LHCN-M2 (cell line): ENCODE data around the gene MED25. TPM values are rescaled to one million over a fixed set of nuclear protein-coding genes. Genes with fewer than 3 reads are reported as not detected.

ENCODE experiments used
- DNase-seq: peaks from one replicate; pipeline ENCODE4 v3.0.0-alpha.2; 2012; ENCODE audit warnings: low read depth
- total RNA-seq: library from RNA; depleted of rRNA; stranded (reverse); fragments of >200 nt; gene quantifications from 2 replicates; pipeline ENCODE4 v1.2.3, GENCODE V29; 2014

Gene MED25
- total RNA-seq, 1 experiment from 2014 or later, result 23.1 TPM

DNA sequence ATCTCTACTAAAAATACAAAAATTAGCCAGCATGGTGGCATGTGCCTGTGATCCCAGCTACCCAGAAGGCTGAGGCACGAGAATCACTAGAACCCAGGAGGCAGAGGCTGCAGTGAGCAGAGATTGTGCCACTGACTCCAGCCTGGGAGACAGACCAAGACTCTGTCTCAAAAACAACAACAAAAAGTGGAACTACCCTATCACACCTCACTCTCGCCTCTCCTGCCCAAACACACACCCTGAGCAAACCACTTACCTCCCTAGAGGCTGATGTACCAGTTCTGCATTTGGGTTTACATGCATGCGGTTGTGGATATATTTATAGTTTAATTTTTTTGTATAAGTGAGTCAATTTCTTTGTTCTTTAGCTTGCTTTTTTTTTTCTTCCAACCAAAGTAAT, 25.2 kb downstream of the MED25 start:
- DNase-seq, result no peak

DNA sequence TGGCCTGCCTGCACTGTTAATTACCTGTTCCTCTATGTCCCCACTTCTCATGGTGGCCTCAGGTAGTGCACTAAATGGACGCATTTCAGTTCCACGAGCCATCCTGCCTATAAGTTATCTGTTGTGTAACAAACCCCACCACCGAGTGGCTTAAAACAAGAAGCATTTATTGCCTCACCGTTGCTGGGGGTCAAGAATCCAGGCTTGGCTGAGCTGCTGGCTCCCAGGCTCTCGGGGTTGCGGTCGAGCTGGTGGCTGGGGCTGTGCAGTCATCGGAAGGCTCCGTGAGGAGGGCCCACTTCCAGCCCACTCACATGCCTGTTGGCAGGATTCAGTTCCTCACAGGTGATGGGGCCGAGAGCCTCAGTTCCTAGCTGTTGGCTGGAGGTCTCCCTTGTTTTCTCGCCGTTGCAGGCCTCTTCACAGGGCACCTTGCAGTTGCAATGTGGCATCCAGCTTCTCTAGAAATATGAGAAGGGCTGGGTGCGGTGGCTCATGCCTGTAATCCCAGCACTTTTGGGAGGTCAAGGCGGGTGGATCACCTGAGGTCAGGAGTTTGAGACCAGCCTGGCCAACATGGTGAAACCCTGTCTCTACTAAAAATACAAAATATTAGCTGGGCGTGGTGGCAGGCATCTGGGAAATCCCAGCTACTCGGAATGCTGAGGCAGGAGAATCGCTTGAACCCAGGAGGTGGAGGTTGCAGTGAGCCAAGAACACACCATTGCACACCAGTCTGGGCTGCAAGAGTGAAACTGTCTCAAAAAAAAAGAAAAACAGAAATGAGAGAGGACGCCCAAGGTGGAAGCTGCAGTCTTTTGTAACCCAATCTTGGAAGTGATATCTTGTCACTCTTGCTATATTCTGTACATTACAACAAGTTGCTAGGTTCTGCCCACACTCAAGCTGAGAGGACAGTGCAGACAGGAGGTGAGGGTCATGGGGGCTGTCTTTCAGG, 26.3 kb downstream of the MED25 start:
- no peak for DNase-seq

- DNase-seq, result no peak
These were observed 27.3 kb downstream of the MED25 start for GRCh38 chr19:49845414-49845813.

DNA sequence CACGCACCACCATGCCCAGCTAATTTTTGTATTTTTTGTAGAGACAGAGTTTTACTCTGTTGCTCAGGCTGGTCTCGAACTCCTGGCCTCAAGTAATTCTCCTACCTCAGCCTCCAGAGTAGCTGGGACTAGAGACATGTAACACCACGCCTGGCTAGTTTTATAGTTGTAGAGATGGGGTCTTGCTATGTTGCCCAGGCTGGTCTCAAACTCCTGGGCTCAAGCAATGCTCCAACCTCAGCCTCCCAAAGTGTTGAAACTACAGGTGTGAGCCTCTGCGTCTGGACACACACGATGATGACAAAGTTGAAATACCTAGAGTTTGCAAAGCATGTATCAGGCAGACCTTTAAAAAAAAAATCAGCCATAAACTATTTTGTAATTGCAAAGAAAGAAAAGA, 28.3 kb downstream of the MED25 start:
- no peak for DNase-seq

GRCh38 chr19:49847731-49848696, 29.9 kb downstream of the MED25 start:
- peak; percentile 91 for DNase-seq

GRCh38 chr19:49848938-49849337, 30.8 kb downstream of the MED25 start:
- DNase-seq, result no peak

DNA sequence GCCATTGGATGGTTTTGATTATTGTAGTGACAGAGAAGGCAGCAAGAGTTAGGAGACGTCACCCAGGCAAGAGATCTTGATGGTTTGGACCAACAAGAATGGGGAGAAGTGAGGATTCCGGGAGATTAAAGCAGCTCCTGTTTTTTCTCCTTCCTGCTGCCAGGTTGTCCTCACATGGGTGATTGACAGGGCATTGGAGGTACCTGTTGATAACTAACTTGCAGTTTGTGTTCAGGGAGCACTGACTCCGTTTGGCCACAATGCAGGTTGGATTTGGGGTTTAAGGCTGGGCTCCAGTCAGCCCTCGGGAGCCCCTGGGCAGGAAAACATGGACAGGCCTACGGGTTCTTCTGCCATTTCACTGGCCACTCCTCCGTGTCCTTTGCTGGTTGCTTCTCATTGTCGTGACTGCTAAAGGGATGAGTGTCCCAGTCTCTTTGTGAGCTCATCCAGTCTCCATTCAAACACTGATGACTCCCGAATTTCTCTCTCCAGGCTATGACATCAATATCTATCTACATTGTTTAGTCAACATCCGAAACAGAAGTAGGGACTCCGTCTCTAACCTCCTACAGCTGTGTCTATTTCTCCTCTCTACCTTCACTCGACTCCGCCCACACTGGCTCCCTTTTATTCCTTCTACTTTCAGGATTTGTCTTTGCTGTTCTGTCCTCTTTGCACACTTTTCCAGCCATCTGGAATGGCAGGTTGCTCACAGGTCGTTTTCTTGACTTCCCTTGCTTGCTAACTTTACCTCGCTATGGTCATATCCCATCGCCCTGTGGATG, 31.5 kb downstream of the MED25 start:
- DNase-seq, result no peak

DNA sequence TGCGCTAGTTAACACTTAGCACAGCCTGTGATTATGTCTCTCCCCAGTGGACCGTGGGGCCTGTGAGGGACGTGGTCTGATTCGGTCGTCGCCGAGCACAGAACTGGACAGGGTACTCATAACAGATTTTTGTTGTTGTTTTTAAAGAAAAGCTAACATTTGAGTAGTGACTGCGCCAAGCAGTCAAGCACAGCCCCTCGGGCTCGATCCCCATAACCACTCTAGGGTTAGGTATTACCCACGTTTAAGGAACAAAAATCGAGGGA, 32.1 kb downstream of the MED25 start:
- DNase-seq, result no peak

- peak; percentile 86 for DNase-seq
These were observed 32.6 kb downstream of the MED25 start, which contains the start of gene PTOV1 for GRCh38 chr19:49850487-49851342. TSS of gene PTOV1 (plus strand) at chr19:49851159.

DNA sequence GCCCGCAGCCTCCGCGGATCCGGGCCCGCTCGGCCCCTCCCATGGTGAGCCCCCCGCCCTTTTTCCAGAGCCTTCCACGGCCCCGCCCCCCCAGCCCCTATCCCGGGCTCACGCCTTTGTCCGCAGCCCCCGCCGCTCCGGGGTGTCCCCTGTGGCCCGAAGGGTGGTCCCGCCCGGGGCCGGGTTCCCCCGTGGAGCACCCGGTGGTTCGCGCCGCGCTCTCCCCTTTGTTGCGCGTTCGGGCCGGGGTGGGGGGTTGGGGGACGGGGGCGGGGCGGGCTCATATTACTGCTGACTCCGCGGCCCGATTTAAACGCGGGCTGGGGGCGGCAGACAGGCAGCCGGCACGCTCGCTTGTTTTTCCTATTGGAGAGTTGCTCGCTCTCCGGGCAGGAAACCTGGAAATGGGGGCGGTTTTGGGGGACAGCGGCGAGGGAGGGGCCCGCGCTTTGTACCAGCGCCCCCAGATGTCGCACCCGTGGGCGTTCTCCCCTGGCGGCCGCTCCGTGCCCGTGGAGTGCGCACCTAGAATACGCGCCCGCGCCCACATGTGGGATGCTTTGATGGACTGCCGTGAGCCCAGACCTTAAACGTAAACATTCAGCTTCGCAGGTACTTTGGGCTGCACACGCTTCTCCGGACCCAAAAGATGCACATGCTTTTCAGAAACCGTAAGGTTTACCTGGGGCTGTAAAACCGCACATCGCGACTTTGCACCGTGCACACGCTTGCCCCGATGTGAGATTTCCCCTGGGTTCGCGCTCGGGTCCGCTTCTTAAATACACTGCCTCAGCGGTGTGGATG, 33.6 kb downstream of the MED25 start:
- no peak for DNase-seq

GRCh38 chr19:49852631-49853126, 34.6 kb downstream of the MED25 start:
- no peak for DNase-seq

- DNase-seq, result no peak
These were observed 35.8 kb downstream of the MED25 start for GRCh38 chr19:49853852-49854377.

GRCh38 chr19:49854378-49855263, 36.5 kb downstream of the MED25 start:
- no peak for DNase-seq

DNA sequence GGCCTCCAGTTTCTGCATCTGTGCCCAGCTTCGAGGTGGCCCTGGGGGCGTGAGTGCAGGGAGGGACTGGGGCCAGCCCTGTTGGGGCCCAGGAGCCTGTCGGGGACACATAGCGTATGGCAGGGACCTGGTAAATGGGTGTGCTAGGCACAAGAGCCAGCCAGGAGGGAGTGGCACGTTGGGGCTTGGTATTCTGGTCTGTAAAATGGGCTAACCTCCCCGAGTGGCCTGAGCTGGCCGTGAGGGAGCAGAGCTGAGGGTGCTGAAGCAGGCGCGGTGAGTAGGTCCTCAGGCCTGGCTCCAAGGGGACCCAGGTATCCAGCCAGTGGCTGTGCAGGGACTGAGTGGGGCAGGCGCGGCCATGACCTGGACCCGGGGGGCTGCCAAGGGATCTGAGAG, 37.2 kb downstream of the MED25 start:
- no peak for DNase-seq

DNA sequence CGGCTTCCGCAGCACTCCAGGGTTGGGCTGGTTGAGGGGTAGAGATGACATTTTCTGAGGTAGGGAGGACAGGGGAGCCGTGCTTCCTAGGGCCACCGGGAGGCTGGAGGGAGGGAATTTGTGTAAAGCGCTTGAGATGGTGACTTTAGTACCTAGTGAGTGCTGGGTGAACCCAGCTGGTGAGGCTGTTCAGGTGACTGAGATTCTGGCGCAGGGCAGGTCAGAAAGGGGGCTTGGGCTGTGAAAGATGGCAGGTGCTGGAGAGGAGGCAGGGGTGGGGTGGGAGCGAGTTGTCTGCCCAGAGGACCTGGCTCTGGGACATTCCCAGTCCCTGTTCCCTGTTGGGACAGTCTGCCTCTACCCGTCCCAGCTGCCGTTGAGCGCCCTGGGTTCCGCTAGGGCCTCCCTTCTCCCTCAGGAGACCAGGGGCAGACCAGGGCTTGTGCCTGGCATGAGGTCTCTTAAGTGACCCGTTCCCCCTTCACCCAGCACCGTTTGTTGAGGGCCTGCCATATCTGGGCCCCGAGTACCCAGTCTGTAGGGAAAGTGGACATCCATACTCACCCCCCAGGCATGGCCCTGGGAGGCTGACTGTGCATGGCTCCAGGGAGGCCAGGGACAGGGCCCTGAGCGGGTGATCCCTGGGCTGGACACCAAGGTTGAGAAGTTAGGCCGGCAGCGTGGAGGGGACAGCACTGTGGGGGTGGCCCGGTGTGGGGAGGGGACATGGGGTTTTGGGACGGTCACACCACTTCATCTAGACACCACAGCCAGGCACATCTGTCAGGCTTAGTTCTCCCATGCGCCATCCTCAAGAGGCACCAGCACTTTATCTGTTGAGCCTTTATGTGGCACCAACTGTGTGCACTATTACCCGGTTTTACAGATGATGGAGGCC, 37.8 kb downstream of the MED25 start:
- DNase-seq, result no peak

- DNase-seq, result no peak
These were observed 38.5 kb downstream of the MED25 start for GRCh38 chr19:49856574-49857021.
